H1 (cell line): ENCODE data around the gene B3GALNT1. TPM values are rescaled to one million over a fixed set of nuclear protein-coding genes. Genes with fewer than 3 reads are reported as not detected.

ENCODE experiments used
- KDM4A ChIP-seq: IDR thresholded peaks from one replicate; pipeline ENCODE4 v1.7.1; 2012; ENCODE audit warnings: low read depth, mild to moderate bottlenecking, moderate library complexity, low read length, inconsistent platforms; ENCODE audit not compliant: severe bottlenecking
- polyA plus RNA-seq, 7 experiments: library from polyadenylated mRNA; depleted of rRNA in 3 of 7; stranded (reverse) in 5 of 7; unstranded in 2 of 7; fragments of >200 nt in 5 of 7; fragments of 200-250 nt in 2 of 7; gene quantifications; 1 replicate in 5 of 7; 2 replicates in 1 of 7; 4 replicates in 1 of 7; pipeline versions ENCODE4 v1.2.1 to v1.2.3, GENCODE V29; 2011 to 2013; ENCODE audit warnings: missing spikeins in 2 of 7, mixed read lengths in 2 of 7
- total RNA-seq: library from RNA; stranded (reverse); fragmentation: NEBNext Ultra II Directional; extraction: Animal tissue kit (Norgen Biotek cat#: 25700); gene quantifications from 2 replicates; pipeline ENCODE4 v1.2.1, GENCODE V29; 2021

Gene B3GALNT1
- total and polyA plus RNA-seq, 2 of the 8 experiments (the other 6 are each of a cell fraction or from before 2014, with no cell fraction given): 5.0 to 8.1 TPM

DNA sequence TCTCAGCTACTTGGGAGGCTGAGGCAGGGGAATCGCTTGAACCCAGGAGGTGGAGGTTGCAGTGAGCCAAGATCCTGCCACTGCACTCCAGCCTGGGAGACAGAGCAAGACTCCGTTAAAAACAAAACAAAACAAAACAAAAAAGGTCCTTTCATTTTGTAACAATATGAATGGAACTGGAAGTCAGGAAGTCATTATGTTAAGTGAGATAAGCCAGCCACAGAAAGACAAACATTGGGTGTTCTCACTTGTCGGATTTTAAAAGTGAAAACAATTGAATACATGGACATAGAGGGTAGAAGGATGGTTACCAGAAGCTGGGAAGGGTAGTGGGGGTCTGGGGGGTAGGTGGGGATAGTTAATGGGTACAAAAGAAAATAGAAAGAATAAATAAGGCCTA lies 12.5 kb upstream of the B3GALNT1 start (continued):
- no peak for TF ChIP-seq KDM4A
- TF ChIP-seq, all 59 proteins: peak for 0
